ENCODE results near the gene TRDN.
"Not testable (repeated sequence)": the region's sequence is repeated elsewhere in the genome, so short reads cannot be mapped to it uniquely, and the experiment has no call there.

- not testable (repeated sequence) for TF ChIP-seq POLR2A, CTCF (IDR thresholded peaks at IDR 0.05)
Measured at GRCh38 chr6:123559816-123560215, 76.9 kb downstream of the TRDN start.

Measured in testis (tissue), 2 donors.